ENCODE measurements around the gene NUTM2B.
"Not testable (repeated sequence)": the region's sequence is repeated elsewhere in the genome, so short reads cannot be mapped to it uniquely, and the experiment has no call there.

Gene NUTM2B

DNA sequence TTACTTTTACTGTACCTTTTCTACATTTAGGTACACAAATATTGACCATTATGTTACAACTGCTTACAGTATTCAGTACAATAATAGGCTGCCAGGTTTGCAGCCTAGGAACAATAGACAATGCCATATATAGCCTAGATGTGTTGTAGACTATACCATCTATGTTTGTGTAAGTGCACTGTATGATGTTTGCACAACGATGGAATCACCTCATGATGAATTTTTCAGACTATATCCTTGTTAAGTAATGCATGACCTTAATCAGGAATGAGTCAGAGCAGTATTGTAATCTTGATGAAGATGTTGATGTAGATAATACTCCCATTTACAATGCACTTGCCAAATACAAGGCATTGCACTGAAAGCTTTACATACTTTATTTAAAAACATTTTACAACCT lies 23.6 kb downstream of the NUTM2B start:
- DNase-seq (ENCODE audit: low read depth) = not testable (repeated sequence)

DNA sequence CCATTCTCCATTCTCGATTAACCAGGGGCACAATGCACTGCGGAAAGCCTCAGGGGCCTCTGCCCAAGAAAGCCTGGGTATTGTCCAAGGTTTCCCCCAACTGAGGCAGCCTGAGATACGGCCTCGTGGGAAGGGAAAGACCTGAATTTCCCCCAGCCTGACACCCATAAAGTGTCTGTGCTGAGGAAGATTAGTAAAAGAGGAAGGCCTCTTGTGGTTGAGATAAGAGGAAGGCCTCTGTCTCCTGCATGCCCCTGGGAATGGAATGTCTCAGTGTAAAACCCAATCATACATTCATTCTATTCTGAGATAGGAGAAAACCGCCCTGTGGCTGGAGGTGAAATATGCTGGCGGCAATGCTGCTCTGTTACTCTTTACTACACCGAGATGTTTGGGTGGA lies 41.8 kb downstream of the NUTM2B start:
- DNase-seq (ENCODE audit: low read depth) = not testable (repeated sequence)

DNA sequence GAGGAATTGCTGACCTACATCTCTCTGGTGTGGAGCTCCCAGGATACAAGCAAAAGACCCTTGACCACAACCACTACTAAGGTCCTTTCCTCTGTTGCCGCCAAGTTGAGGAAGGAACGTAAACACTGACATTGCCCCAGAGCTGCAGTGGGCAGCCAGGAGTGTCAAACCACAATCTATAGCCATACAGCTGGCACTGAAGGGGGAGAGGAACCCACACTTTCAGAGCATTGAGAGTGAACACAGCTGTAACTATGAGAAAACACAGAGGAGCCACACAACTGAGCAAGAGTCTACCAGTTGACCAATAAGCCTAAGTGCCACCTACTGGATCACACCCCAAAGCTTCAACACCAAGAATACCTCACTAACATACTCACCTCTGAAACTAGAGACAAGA lies 45.5 kb downstream of the NUTM2B start:
- DNase-seq (ENCODE audit: low read depth) = not testable (repeated sequence)

DNA sequence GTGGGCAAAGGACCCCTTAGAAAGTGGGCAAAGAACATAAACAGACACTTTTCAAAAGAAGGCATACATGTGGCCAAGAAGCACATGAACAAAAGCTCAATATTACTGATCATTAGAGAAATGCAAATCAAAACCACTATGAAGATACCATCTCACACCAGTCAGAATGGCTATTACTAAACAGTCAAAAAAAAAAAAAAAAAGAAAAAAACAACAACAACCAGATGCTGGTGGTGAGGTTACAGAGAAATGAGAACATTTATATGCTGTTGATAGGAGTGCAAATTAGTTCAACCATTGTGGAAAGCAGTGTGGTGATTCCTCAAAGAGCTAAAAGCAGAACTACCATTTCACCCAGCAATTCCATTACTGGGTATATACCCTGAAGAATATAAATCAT lies 50.6 kb downstream of the NUTM2B start:
- not testable (repeated sequence) for DNase-seq (ENCODE audit: low read depth)

DNA sequence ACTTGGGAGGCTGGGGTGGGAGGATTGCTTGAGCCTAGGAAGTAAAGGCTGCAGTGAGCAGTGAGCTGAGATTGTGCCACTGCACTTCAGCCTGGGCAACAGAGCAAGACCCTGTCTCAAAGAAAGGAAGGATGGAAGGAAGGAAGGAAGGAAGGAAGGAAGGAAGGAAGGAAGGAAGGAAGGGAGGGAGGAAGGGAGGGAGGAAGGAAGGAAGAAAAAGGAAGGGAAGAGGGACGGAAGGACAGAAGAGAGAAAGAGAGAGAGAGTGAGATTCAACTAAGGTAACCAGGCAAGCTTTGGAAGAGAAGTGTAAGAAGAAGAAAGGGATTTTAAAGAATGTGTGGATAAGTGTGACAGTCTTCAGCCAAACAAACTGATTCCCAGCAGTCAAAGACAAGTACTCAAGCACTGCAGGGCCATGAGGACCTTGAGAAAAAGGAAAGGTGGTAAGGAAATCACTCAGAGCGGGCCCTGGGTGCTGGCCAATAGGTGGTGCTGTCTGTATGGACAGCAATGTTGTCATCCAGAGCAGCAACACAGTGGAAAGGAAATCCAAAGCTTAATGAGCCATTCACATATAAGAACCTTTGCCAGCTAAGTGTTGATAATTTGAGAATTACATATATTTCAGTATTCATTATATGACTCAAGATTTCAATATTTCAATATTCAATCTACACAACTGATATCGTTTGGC lies 55.4 kb downstream of the NUTM2B start:
- DNase-seq (ENCODE audit: low read depth) = not testable (repeated sequence)
